GM12878 (cell line): ENCODE data around the gene CCDC187. TPM values are rescaled to one million over a fixed set of nuclear protein-coding genes. Genes with fewer than 3 reads are reported as not detected.

Experiments used
- ATAC-seq: fragments of 200-7000 bp; cut with Tn5 transposase; 3 replicates; pipeline ENCODE4 v1.9.1; 2020; ENCODE audit warnings: mild to moderate bottlenecking, moderate library complexity
- BruUV-seq: library from RNA; stranded (reverse); fragments of 400-500 nt; replicated peaks from 2 replicates; lab custom pipeline; 2021; lab: Mats Ljungman, UMichigan
- CTCF ChIA-PET: fragments of 300-600 bp; sonication (Branson Sonifier 250); formaldehyde crosslinking; extraction: SDS; loops from one replicate; lab custom pipeline; 2021; ENCODE audit warnings: inconsistent platforms; lab: Yijun Ruan, JAX
- POLR2A ChIA-PET: fragments of 350-600 bp; formaldehyde crosslinking; extraction: SDS; loops from one replicate; lab custom pipeline; 2021; ENCODE audit warnings: inconsistent platforms; lab: Charles Lee
- RAD21 ChIA-PET: fragments of 300-600 bp; sonication (Branson Sonifier 250); formaldehyde crosslinking; loops from one replicate; lab custom pipeline; 2023; ENCODE audit warnings: antibody characterized with exemption; ENCODE audit not compliant: unreplicated experiment; lab: Charles Lee
- SMC1A ChIA-PET: fragments of 300-600 bp; sonication (Branson Sonifier 250); formaldehyde crosslinking; loops from one replicate; lab custom pipeline; 2023; ENCODE audit not compliant: unreplicated experiment, uncharacterized antibody; lab: Charles Lee
- DNase-seq: peaks from one replicate; pipeline ENCODE4 v3.0.0-alpha.2; 2011; ENCODE audit warnings: low read depth, low spot score
- FAIRE-seq: peaks from 3 replicates; lab custom pipeline; 2011; peaks lifted over from hg19 to GRCh38; lab: Jason Lieb, UNC
- H2AFZ ChIP-seq: 2 replicates; pipeline ENCODE4 v1.6.0; 2011; ENCODE audit warnings: low read depth, low read length, control low read depth; ENCODE audit not compliant: control insufficient read depth
- H3K27ac ChIP-seq: 2 replicates; pipeline ENCODE4 v1.5.1; 2011; ENCODE audit warnings: control low read depth; ENCODE audit not compliant: control insufficient read depth, insufficient read depth
- H3K27me3 ChIP-seq, 2 experiments: replicated peaks in 1 of 2; 2 replicates each; pipeline versions ENCODE4 v1.6.0 to v1.6.1; 2011; ENCODE audit warnings: low read length in 1 of 2; ENCODE audit not compliant: control insufficient read depth in 2 of 2, insufficient read depth in 2 of 2
- H3K36me3 ChIP-seq, 2 experiments: 2 replicates each; pipeline ENCODE4 v1.5.1; 2011; ENCODE audit warnings: low read length in 1 of 2; ENCODE audit not compliant: control insufficient read depth in 2 of 2, insufficient read depth in 2 of 2
- H3K4me1 ChIP-seq: 2 replicates; pipeline ENCODE4 v1.6.1; 2011; ENCODE audit warnings: mild to moderate bottlenecking, low read length, moderate library complexity, mixed read lengths; ENCODE audit not compliant: control insufficient read depth, insufficient read depth
- H3K4me2 ChIP-seq: 2 replicates; pipeline ENCODE4 v1.6.0; 2011; ENCODE audit warnings: control low read depth; ENCODE audit not compliant: control insufficient read depth, insufficient read depth
- H3K4me3 ChIP-seq: fragments of 200-600 bp; sonication (generic); 2 replicates; pipeline ENCODE4 v1.5.1; 2016
- H3K79me2 ChIP-seq: 2 replicates; pipeline ENCODE4 v1.6.0; 2011; ENCODE audit warnings: low read length; ENCODE audit not compliant: control insufficient read depth, insufficient read depth
- H3K9ac ChIP-seq: 2 replicates; pipeline ENCODE4 v1.8.0; 2011; ENCODE audit warnings: low read length, control low read depth, mixed read lengths; ENCODE audit not compliant: control insufficient read depth, insufficient read depth
- H3K9me3 ChIP-seq: replicated peaks from 3 replicates; pipeline ENCODE4 v1.5.1; 2011; ENCODE audit warnings: mild to moderate bottlenecking, low read length; ENCODE audit not compliant: control insufficient read depth, insufficient read depth
- H4K20me1 ChIP-seq: 2 replicates; pipeline ENCODE4 v1.6.0; 2011; ENCODE audit not compliant: control insufficient read depth, insufficient read depth
- ASH2L ChIP-seq: fragments of 300-600, 200-600 bp; sonication (generic); IDR thresholded peaks from 2 replicates; pipeline ENCODE4 v1.6.1; 2017; ENCODE audit warnings: low read depth, mild to moderate bottlenecking, borderline replicate concordance
- DPF2 ChIP-seq: fragments of 450-650 bp; IDR thresholded peaks from 2 replicates; pipeline ENCODE4 v1.6.1; 2017; ENCODE audit warnings: mild to moderate bottlenecking
- EP300 ChIP-seq, 2 experiments: fragments of 150-350 bp in 1 of 2; IDR thresholded peaks; 2 replicates each; pipeline ENCODE4 v1.6.1; 2011 to 2012; ENCODE audit warnings: low read depth in 2 of 2, low read length in 2 of 2, borderline replicate concordance in 1 of 2, improper control_type of control experiment in 1 of 2, inconsistent platforms in 1 of 2; ENCODE audit not compliant: control insufficient read depth in 1 of 2
- IKZF1 ChIP-seq: fragments of 450-650 bp; conservative IDR thresholded peaks from 2 replicates; pipeline ENCODE4 v1.6.1; 2017; ENCODE audit warnings: antibody characterized with exemption, mild to moderate bottlenecking
- MEF2B ChIP-seq: fragments of 450-650 bp; IDR thresholded peaks from 2 replicates; pipeline ENCODE4 v1.6.1; 2018; ENCODE audit warnings: mild to moderate bottlenecking, moderate library complexity; ENCODE audit not compliant: partially characterized antibody, poor library complexity, severe bottlenecking
- NFIC ChIP-seq: IDR thresholded peaks from 2 replicates; pipeline ENCODE4 v1.6.1; 2012; ENCODE audit warnings: low read depth, mild to moderate bottlenecking, inconsistent platforms, low read length, moderate library complexity
- PML ChIP-seq: IDR thresholded peaks from 2 replicates; pipeline ENCODE4 v1.6.1; 2012; ENCODE audit warnings: low read length, inconsistent platforms
- RB1 ChIP-seq: fragments of 450-650 bp; formaldehyde crosslinking; IDR thresholded peaks from 2 replicates; pipeline ENCODE4 v1.6.1; 2017; ENCODE audit warnings: mild to moderate bottlenecking, borderline replicate concordance
- STAT1 ChIP-seq: fragments of 450-650 bp; conservative IDR thresholded peaks from 2 replicates; pipeline ENCODE4 v1.6.1; 2014; ENCODE audit warnings: antibody characterized with exemption, mild to moderate bottlenecking
- TARDBP ChIP-seq: IDR thresholded peaks from 2 replicates; pipeline ENCODE4 v1.6.1; 2016; ENCODE audit warnings: borderline replicate concordance
- YBX1 ChIP-seq: fragments of 450-650 bp; IDR thresholded peaks from 2 replicates; pipeline ENCODE4 v1.6.1; 2016; ENCODE audit warnings: antibody characterized with exemption
- ZNF217 ChIP-seq: fragments of 450-650 bp; IDR thresholded peaks from 2 replicates; pipeline ENCODE4 v1.6.1; 2017; ENCODE audit warnings: antibody characterized with exemption, mild to moderate bottlenecking
- ZNF274 ChIP-seq: IDR thresholded peaks from one replicate; pipeline ENCODE4 v1.8.0; 2011; ENCODE audit not compliant: insufficient read length, insufficient read depth
- WGBS: methylation state at CpG from one replicate; pipeline ENCODE4 v1.1.6; 2016; ENCODE audit warnings: low lambda C conversion rate; ENCODE audit not compliant: insufficient replicate concordance, insufficient coverage; ENCODE audit errors: missing lambda C conversion rate; 5-methylcytosine and 5-hydroxymethylcytosine counted together
- in situ Hi-C: fragments of 300-500 bp; cut with MboI; formaldehyde crosslinking; loops from 9 replicates; pipeline ENCODE4 v1.14.3; 2018; ENCODE audit warnings: mixed read lengths
- intact Hi-C: fragments of 100-400 bp; cut with micrococcal nuclease; formaldehyde crosslinking; loops from one replicate; pipeline ENCODE4 v1.14.2; 2022; ENCODE audit not compliant: unreplicated experiment
- polyA plus RNA-seq, 11 experiments: library from polyadenylated mRNA; depleted of rRNA in 4 of 11; unstranded in 6 of 11; stranded (reverse) in 5 of 11; fragments of >200 nt; fragmentation: Nextera tagmentation in 4 of 11; fragmentation: Illumina TruSeq in 1 of 11; extraction: Ambion mirVana in 4 of 11; extraction: Trizol in 1 of 11; gene quantifications; 1 replicate in 1 of 11; 2 replicates in 10 of 11; pipeline versions ENCODE4 v1.2.1 to v1.2.3, GENCODE V29; 2011 to 2016; ENCODE audit warnings: inconsistent platforms in 2 of 11, missing spikeins in 2 of 11, low read depth in 1 of 11
- total RNA-seq, 4 experiments: library from RNA; depleted of rRNA in 3 of 4; stranded (reverse); fragments of >200 nt in 3 of 4; fragmentation: Illumina TruSeq in 1 of 4; extraction: Trizol in 1 of 4; gene quantifications; 2 replicates each; pipeline versions ENCODE4 v1.2.1 to v1.2.3, GENCODE V29; 2013 to 2021
- TF ChIP-seq, protein P1 (sequence below): IDR thresholded peaks from 2 replicates; pipeline ENCODE4 v1.6.1; 2012; ENCODE audit warnings: low read length, inconsistent platforms
- TF ChIP-seq, protein P2 (sequence below): fragments of 150-350 bp; IDR thresholded peaks from 2 replicates; pipeline ENCODE4 v1.6.1; 2014; ENCODE audit warnings: mild to moderate bottlenecking, low read depth, low read length
- TF ChIP-seq, protein P3 (sequence below): IDR thresholded peaks from 2 replicates; pipeline ENCODE4 v1.6.1; 2012; ENCODE audit warnings: low read depth, low read length, improper control_type of control experiment
- TF ChIP-seq, protein P4 (sequence below): IDR thresholded peaks from 2 replicates; pipeline ENCODE4 v1.6.1; 2011; ENCODE audit warnings: borderline replicate concordance, low read depth, mild to moderate bottlenecking, moderate library complexity, low read length; ENCODE audit not compliant: insufficient read depth, poor library complexity, severe bottlenecking
- TF ChIP-seq, protein P5 (sequence below): fragments of 450-650 bp; IDR thresholded peaks from 2 replicates; pipeline ENCODE4 v1.6.1; 2014; ENCODE audit warnings: mild to moderate bottlenecking

The CCDC187 gene
- total and polyA plus RNA-seq, 10 of the 15 experiments (the other 5 are each of a cell fraction or from before 2014, with no cell fraction given), result 0.04 to 0.23 (median 0.04) TPM; not detected in 7

DNA sequence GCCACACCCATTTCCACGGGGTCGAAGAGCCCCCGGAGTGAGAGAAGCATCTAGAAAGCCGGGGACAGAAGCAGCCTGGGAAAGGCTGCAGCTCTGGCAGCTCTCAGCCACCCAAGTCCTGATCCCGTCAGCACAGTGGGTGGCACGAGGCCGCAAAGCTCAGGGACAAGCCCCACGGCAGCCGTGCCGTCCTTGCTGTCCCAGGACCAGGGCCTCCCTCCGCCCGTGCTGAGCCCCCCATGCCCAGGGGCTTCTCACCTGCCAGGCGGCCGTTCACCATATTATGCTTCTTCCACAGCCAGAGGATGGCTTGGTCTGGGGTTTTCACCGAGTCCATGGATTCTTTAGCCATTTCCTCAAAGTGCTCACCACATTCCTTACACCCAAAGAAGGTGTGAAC lies 92.9 kb downstream of the CCDC187 start:
- Histone ChIP-seq H3K4me1 (no peaks in the 10 kb centered on the region), H3K4me3 (no peak overlapping the region), H3K27me3 (no peaks in the 10 kb centered on the region), H2AFZ (no peak overlapping the region), H4K20me1 (no peaks in the 10 kb centered on the region; the same call in 1 of the 2 replicates), H3K79me2 (no peaks in the 10 kb centered on the region), H3K9me3 (no peaks in the 10 kb centered on the region; the same call in 2 of the 3 replicates), H3K36me3 (peaks cover 18 to 21% of the 10 kb centered on the region in 2 experiments), H3K9ac (no peak overlapping the region), H3K4me2 (no peak overlapping the region), H3K27ac (no peak overlapping the region)
- in situ Hi-C loops, result no loop called here
- 94% methylated on average over 15 of the region's 15 CpGs for WGBS
- no peak for FAIRE-seq
- POLR2A ChIA-PET, result no interaction called here
- BruUV-seq, result no TSS peak
- ATAC-seq, result no peak
- SMC1A ChIA-PET, result no interaction called here
- intact Hi-C loops, result no loop called here
- no peak for DNase-seq
- RAD21 ChIA-PET, result no interaction called here
- CTCF ChIA-PET, result no interaction called here
- TF ChIP-seq NFIC (no peak), ZNF274 (no peak), IKZF1 (no peak), DPF2 (no peak), MEF2B (no peak), YBX1 (no peak), TARDBP (no peak), ZNF217 (no peak), RB1 (no peak), ASH2L (no peak), EP300 (IDR thresholded peaks at IDR 0.05; ENCODE audit: borderline replicate concordance in 1 of 2, control insufficient read depth in 1 of 2, low read depth in 2 of 2, low read length in 2 of 2) (no peak), STAT1 (no peak), PML (no peak)
- TF ChIP-seq, protein P1, sequence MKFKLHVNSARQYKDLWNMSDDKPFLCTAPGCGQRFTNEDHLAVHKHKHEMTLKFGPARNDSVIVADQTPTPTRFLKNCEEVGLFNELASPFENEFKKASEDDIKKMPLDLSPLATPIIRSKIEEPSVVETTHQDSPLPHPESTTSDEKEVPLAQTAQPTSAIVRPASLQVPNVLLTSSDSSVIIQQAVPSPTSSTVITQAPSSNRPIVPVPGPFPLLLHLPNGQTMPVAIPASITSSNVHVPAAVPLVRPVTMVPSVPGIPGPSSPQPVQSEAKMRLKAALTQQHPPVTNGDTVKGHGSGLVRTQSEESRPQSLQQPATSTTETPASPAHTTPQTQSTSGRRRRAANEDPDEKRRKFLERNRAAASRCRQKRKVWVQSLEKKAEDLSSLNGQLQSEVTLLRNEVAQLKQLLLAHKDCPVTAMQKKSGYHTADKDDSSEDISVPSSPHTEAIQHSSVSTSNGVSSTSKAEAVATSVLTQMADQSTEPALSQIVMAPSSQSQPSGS, result no peak
- TF ChIP-seq, protein P2, sequence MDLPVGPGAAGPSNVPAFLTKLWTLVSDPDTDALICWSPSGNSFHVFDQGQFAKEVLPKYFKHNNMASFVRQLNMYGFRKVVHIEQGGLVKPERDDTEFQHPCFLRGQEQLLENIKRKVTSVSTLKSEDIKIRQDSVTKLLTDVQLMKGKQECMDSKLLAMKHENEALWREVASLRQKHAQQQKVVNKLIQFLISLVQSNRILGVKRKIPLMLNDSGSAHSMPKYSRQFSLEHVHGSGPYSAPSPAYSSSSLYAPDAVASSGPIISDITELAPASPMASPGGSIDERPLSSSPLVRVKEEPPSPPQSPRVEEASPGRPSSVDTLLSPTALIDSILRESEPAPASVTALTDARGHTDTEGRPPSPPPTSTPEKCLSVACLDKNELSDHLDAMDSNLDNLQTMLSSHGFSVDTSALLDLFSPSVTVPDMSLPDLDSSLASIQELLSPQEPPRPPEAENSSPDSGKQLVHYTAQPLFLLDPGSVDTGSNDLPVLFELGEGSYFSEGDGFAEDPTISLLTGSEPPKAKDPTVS, result no peak
- TF ChIP-seq, protein P3, sequence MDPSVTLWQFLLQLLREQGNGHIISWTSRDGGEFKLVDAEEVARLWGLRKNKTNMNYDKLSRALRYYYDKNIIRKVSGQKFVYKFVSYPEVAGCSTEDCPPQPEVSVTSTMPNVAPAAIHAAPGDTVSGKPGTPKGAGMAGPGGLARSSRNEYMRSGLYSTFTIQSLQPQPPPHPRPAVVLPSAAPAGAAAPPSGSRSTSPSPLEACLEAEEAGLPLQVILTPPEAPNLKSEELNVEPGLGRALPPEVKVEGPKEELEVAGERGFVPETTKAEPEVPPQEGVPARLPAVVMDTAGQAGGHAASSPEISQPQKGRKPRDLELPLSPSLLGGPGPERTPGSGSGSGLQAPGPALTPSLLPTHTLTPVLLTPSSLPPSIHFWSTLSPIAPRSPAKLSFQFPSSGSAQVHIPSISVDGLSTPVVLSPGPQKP, result no peak
- TF ChIP-seq, protein P4, sequence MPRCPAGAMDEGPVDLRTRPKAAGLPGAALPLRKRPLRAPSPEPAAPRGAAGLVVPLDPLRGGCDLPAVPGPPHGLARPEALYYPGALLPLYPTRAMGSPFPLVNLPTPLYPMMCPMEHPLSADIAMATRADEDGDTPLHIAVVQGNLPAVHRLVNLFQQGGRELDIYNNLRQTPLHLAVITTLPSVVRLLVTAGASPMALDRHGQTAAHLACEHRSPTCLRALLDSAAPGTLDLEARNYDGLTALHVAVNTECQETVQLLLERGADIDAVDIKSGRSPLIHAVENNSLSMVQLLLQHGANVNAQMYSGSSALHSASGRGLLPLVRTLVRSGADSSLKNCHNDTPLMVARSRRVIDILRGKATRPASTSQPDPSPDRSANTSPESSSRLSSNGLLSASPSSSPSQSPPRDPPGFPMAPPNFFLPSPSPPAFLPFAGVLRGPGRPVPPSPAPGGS, result no peak
- TF ChIP-seq, protein P5, sequence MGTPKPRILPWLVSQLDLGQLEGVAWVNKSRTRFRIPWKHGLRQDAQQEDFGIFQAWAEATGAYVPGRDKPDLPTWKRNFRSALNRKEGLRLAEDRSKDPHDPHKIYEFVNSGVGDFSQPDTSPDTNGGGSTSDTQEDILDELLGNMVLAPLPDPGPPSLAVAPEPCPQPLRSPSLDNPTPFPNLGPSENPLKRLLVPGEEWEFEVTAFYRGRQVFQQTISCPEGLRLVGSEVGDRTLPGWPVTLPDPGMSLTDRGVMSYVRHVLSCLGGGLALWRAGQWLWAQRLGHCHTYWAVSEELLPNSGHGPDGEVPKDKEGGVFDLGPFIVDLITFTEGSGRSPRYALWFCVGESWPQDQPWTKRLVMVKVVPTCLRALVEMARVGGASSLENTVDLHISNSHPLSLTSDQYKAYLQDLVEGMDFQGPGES, result no peak
